Stimulated activated CD4-positive, alpha-beta T cell treated with anti-CD3 and anti-CD28 coated beads, Interleukin-4, amount 100 ng/mL, for 48 hours (primary cell): ENCODE data around the gene FEM1A.
"Not testable (repeated sequence)": the region's sequence is repeated elsewhere in the genome, so short reads cannot be mapped to it uniquely, and the experiment has no call there.

Experiments used
- DNase-seq, 2 donors: peaks; one replicate each; pipeline ENCODE4 v3.0.0-alpha.2; 2020; ENCODE audit warnings: low read depth in 2 of 2

FEM1A gene

GRCh38 chr19:4811328-4812131 lies 20.0 kb downstream of the FEM1A start:
- DNase-seq: peak; percentile 88 to 97

- no peak for DNase-seq
These were observed 23.3 kb downstream of the FEM1A start for GRCh38 chr19:4814625-4815425.

- DNase-seq: peak; percentile 64 to 76
These were observed 24.1 kb downstream of the FEM1A start for GRCh38 chr19:4815426-4816201.

GRCh38 chr19:4816202-4816949 lies 24.8 kb downstream of the FEM1A start:
- DNase-seq: no peak

GRCh38 chr19:4816950-4817278 lies 25.4 kb downstream of the FEM1A start:
- DNase-seq: no peak

- DNase-seq: no peak
These were observed 26.1 kb downstream of the FEM1A start for GRCh38 chr19:4817467-4818277.

- no peak for DNase-seq
These were observed 29.7 kb downstream of the FEM1A start for GRCh38 chr19:4821265-4821664.

- DNase-seq: not testable (repeated sequence)
These were observed 30.8 kb downstream of the FEM1A start for GRCh38 chr19:4822354-4822753.

GRCh38 chr19:4823577-4823976 lies 32.0 kb downstream of the FEM1A start:
- no peak for DNase-seq

- DNase-seq: no peak
These were observed 37.6 kb downstream of the FEM1A start for GRCh38 chr19:4829001-4829712.

- no peak for DNase-seq
These were observed 38.8 kb downstream of the FEM1A start for GRCh38 chr19:4830332-4830731.

GRCh38 chr19:4830768-4831265 lies 39.3 kb downstream of the FEM1A start:
- DNase-seq: no peak

- DNase-seq: peak; percentile 62 to 77
These were observed 39.9 kb downstream of the FEM1A start, which contains the start of gene TICAM1 for GRCh38 chr19:4831304-4831978. Gene TICAM1, minus strand, starts transcription at chr19:4831712. Its CDS starts 13,335 bp downstream, at chr19:4818377.

GRCh38 chr19:4831979-4832340 lies 40.4 kb downstream of the FEM1A start:
- not testable (repeated sequence) for DNase-seq

GRCh38 chr19:4832776-4833175 lies 41.2 kb downstream of the FEM1A start:
- DNase-seq: no peak

GRCh38 chr19:4839192-4839591 lies 47.7 kb downstream of the FEM1A start:
- DNase-seq: no peak

GRCh38 chr19:4843647-4843965 lies 52.1 kb downstream of the FEM1A start:
- DNase-seq: no peak

GRCh38 chr19:4844348-4845179 lies 53.0 kb downstream of the FEM1A start:
- DNase-seq: no peak
